Activated T-cell treated with anti-CD3 and anti-CD28 coated beads for 1 hour (primary cell): ENCODE measurements around the gene NSFL1C.
A peak's percentile ranks its signal among the peaks of the same experiment; 100 is the strongest.
"Not testable (repeated sequence)": the region's sequence is repeated elsewhere in the genome, so short reads cannot be mapped to it uniquely, and the experiment has no call there.

ENCODE experiments used
- DNase-seq: peaks from one replicate; pipeline ENCODE4 v3.0.0-alpha.2; 2020; ENCODE audit warnings: low read depth

Gene NSFL1C

GRCh38 chr20:1466211-1467081 is at the start of gene NSFL1C:
Gene NSFL1C (minus strand): TSS chr20:1466849. CDS start chr20:1466824, 25 bp downstream.
- DNase-seq = peak; percentile 93

DNA sequence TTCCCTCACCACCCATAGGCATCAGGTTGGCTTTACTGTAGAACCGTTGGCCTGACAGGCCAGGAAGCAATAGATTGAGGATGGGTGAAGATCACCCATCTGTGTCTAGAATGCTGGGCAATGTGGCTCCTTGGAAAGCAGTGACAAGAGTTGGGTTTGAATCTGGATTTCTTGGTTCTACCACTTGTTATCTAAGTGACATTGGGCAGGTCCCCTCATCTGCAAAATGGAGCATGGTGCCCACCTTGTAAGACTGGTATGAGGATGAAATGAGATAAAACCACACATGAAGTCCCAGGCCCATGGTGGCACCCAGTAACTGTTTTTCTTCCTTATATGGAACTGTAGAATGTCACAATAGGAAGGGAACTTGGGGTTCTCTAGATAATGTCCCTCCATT is 47.2 kb upstream of the NSFL1C start:
- DNase-seq = no peak

DNA sequence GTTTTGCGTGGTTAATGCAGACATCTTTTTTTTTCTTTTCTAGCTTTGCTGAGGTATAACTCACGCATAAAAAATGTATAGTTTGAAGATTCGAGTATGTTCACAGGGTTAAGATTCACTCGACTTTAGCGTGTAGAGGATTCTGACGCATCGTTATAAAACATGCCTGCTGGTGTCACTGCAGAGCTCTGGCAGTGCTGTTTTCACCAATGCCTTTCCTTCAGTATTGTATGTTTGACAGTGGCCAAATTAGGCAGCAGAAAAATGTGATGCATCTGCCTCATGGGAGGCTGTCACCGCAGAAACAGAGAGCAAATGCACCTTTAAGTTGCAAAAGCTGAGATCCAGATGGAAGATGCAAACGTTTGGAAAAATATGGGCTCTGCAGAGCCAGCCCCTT is 42.6 kb upstream of the NSFL1C start:
- DNase-seq = peak; percentile 6

DNA sequence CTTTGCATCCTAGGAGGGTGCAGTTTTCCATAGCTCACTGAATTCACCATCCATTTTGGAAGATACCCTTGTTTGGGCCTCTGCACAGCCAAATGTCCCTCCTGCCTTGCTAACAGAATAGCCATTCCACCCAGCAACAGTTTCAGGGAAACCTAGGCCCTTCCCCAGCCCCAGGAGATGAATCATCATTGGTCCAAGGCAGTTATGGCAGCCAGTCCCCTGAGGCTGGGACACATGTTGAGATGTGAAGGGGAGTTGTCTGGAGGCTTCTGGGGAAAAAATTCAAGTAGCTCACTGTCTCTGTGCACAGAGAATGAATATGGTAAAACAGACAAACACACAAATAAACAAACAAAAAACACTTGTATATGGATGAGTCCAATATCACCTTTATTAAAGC is 41.9 kb upstream of the NSFL1C start:
- DNase-seq = no peak

GRCh38 chr20:1507276-1507675 is 40.6 kb upstream of the NSFL1C start:
- DNase-seq = no peak

DNA sequence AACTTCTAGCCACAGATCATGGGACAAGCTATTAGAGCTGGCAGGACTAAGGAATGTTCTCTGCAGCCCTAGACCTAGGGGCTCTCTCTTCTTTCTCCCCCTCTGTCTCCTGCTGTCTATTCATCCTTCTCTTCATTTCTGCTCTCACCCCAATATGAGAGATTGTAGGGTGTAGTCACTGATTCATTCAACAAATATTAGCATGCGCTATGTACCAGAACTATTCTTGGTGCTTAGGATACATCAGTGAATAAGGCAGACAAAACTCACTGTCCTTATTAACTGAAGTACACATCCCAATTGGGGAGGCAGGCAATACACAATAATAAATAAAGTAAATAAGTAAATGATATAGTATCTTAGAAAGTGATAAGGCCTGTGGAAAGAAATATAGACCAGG is 39.2 kb upstream of the NSFL1C start:
- DNase-seq = no peak

DNA sequence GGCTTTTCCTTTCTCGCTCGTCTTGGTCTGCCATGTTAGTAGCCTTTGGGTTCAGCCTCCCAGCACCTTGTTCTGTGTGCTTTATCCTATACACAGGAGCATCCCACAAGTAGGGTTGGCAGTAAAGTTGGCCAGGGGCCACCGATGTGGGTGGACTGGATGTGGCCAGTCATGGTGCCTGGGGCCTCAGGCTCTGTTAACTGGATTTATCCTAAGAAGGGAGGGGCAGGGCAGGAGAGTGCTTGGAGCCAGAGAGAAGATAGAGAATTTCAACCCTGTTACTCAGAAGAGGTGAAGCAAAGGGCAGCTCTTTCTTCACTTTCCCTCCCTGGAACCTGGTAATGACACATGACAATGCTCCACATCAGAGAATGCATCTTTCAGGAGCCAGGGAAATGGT is 38.7 kb upstream of the NSFL1C start:
- DNase-seq = no peak

- peak; percentile 52 for DNase-seq
Observed at GRCh38 chr20:1503564-1504227, 37.0 kb upstream of the NSFL1C start.

DNA sequence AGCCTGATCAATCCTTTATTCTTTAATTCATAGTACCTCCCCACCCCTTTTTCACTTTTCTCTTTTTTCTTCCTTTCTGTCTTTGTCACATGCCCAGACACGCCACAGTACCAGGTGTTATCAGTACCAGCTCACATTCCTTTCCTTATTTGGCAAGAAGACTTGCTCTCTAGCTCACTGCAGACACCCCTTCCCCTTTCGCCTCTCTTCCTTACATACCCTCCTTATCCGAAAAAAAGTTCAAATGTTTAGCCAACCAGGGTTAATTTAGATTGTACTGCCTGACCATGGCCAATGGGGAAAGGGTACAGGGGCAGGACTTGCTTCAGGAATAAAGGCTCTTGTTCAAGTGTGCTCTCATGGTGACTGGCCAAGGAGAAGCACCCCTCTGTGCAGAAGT is 33.8 kb upstream of the NSFL1C start:
- no peak for DNase-seq

GRCh38 chr20:1499528-1500420 is 33.1 kb upstream of the NSFL1C start:
- no peak for DNase-seq

DNA sequence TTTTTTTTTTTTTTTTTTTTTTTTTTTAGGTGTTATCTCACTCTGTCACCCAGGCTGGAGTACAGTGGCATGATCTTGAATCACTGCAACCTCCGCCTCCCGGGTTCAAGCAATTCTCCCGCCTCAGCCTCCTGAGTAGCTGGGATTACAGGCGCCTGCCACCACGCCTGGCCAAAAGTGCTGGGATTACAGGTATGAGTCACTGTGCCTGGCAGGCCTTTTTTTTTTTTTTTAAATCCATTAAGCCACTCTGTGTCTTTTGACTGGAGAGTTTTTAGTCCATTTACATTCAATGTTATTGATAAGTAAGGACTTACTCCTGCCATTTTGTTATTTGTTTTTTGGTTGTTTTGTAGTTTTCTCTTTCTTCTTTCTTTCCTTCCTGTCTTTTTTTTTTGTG is 30.7 kb upstream of the NSFL1C start:
- DNase-seq = not testable (repeated sequence)

GRCh38 chr20:1496930-1497329 is 30.3 kb upstream of the NSFL1C start:
- DNase-seq = no peak

- no peak for DNase-seq
Observed at GRCh38 chr20:1494436-1494835, 27.8 kb upstream of the NSFL1C start.

DNA sequence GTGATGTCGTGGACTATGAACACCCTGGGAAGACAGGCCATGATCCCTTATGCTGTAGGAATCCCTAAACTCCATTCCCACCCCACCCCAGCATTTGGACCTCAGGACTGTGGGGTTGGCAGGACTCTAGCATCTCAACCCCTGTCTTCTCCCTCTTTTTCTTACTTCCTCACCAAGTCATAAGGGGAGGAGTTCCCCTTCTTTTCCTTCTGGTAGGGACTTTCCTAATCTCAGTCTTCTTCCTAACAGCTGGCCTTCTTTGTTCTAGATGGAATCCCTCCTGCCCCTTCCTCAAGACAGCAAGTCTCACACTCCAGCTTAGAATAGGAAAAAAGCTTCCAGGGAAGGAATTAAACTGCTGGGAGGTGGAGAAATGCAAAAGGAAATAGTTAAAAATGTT is 26.9 kb upstream of the NSFL1C start:
- DNase-seq = no peak

- no peak for DNase-seq
Observed at GRCh38 chr20:1491860-1492642, 25.4 kb upstream of the NSFL1C start.

DNA sequence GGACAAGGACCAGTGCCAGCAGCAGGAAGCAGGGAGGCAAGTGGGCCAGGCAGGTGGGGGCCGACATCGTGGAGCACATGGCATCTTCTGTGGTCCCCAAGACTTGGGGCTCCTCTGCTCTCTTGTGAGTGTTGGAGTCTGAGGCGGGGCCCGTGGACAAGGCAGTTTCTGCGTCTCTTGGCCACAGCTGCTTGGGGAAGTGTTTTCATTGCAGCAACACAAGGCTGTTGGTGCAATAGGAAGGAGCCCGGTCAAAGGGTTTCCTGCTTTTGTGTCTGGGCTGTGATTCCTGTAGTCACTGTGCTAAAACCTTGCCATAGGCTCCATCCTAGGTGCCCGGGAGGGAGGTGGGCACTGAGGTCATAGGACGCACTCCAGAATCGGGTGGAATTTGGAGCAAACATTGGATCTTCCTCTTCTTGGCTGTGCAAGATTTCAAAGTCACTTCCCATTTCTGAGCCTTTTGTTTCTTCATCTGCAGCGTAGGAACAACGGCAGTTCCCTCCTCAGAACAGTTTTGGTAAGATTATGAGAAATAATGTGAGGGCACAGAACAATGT is 24.7 kb upstream of the NSFL1C start, which contains the start of gene SIRPB2:
TSS of gene SIRPB2 (minus strand) at position 140 of the 560 bp plus-strand sequence. CDS start at position 79, 61 bp downstream.
- no peak for DNase-seq

DNA sequence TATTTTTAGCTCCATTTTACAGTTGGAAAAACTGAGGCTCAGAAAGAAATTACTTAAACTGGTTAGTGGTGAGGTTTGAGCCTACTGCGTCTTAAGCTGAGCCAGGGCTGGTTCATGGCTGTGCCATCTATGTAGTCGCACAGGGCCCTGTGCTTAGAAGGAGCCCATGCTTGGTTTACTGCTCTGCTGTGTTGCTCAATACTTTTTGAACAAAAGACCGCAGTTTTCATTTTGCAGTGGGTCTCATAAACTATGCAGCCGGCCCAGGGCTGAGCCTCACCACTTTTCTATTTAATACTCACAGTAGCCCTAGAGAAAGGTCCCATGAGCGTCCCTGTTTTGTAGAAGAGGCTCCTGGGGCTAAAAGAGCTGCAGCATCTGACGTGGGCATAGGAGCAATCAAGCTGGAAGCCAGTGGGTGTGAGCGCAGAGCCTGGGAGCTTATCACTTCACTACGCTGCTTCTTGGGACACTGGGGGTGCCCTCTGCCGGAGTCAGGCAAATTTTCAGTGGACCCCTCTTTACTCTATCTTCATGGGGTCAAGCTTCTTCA is 24.1 kb upstream of the NSFL1C start:
- DNase-seq = no peak

DNA sequence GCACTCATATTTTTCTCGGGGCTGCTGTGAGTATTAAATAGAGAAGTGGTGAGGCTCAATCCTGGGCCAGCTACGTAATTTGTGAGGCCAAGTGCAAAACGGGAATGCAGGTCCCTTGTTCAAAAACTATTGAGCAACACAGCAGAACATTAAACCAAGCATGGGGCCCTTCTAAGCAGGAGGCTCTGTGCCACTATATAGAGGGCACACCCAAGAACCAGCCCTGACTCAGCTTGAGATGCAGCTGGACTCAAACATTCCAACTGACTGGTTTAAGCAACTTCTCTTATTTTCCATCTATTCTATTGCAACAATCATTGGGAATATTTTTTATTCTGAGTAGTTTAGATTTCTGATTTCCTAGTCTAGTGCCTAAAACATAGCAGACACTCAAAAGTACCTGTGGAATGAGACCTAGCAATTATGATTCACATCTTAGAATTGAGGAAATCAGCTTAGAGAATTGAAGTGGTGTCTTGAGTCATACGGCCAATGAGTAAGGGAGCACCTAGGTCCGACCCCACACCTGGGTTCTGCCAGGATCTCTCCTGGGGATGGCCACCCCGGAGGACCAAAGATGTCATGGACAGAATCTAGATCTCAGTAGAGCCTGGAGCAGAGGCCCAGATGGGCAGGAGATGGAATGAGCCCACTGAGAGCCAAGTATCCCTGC is 23.3 kb upstream of the NSFL1C start:
- DNase-seq = no peak

- no peak for DNase-seq
Observed at GRCh38 chr20:1489325-1489724, 22.7 kb upstream of the NSFL1C start.

DNA sequence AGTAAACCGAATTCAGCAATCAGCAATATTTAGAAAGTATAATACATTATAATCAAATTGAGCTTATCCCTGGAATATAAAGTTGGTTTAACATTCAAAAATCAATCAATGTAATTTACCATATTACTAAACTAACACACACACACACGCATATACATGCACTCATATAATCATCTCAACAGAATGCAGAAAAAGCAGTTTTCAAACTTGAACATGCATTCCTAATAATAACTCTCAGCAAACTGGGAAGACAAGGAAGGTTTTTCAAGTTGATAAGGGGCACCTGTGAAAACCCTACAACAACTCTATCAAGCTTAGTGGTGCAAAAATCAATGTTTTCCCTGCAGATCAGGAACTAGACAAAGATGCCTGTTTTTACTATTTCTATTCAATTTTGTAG is 19.9 kb upstream of the NSFL1C start:
- no peak for DNase-seq
